Neural crest cell (in vitro differentiated cells): ENCODE data around the gene GNAZ. TPM values are rescaled to one million over a fixed set of nuclear protein-coding genes. Genes with fewer than 3 reads are reported as not detected.
"Not testable (repeated sequence)": the region's sequence is repeated elsewhere in the genome, so short reads cannot be mapped to it uniquely, and the experiment has no call there.

ENCODE experiments used
- DNase-seq: peaks from one replicate; pipeline ENCODE4 v3.0.0; 2021; ENCODE audit warnings: low read depth, mixed read lengths, low spot score
- H3K27ac Mint-ChIP-seq: one replicate; pipeline ENCODE4 v1.8.0; 2021; ENCODE audit warnings: mild to moderate bottlenecking, mixed read lengths; ENCODE audit not compliant: unreplicated experiment
- H3K27me3 Mint-ChIP-seq: 2 replicates; pipeline ENCODE4 v1.8.0; 2021; ENCODE audit warnings: low read depth, mild to moderate bottlenecking, mixed read lengths
- H3K36me3 Mint-ChIP-seq: 2 replicates; pipeline ENCODE4 v1.8.0; 2021; ENCODE audit warnings: low read depth, mild to moderate bottlenecking, mixed read lengths
- H3K4me1 Mint-ChIP-seq: 2 replicates; pipeline ENCODE4 v1.8.0; 2021; ENCODE audit warnings: mixed read lengths
- H3K4me3 Mint-ChIP-seq: one replicate; pipeline ENCODE4 v1.8.0; 2021; ENCODE audit warnings: mild to moderate bottlenecking, mixed read lengths
- H3K9me3 Mint-ChIP-seq: 2 replicates; pipeline ENCODE4 v1.8.0; 2021; ENCODE audit warnings: mixed read lengths
- long read RNA-seq: library from polyadenylated mRNA; unstranded; transcript quantifications from one replicate; pipeline ENCODE4 v2.0.0, GENCODE V29; 2020
- total RNA-seq: library from RNA; stranded (reverse); gene quantifications from 2 replicates; pipeline ENCODE4 v1.2.1, GENCODE V29; 2021
- TF ChIP-seq, protein P1 (sequence below): fragments of 200-600 bp; sonication (generic); conservative IDR thresholded peaks from 2 replicates; pipeline ENCODE4 v1.5.0; 2021; ENCODE audit warnings: antibody characterized with exemption, mild to moderate bottlenecking

GNAZ gene
- total RNA-seq, result 25.2 and 25.5 TPM in 2 replicates
- long read RNA-seq, partial matches to known transcripts, result 3 of 9 reads
- long read RNA-seq, other reads (novel, unspliced or antisense), result 6 of 9 reads

DNA sequence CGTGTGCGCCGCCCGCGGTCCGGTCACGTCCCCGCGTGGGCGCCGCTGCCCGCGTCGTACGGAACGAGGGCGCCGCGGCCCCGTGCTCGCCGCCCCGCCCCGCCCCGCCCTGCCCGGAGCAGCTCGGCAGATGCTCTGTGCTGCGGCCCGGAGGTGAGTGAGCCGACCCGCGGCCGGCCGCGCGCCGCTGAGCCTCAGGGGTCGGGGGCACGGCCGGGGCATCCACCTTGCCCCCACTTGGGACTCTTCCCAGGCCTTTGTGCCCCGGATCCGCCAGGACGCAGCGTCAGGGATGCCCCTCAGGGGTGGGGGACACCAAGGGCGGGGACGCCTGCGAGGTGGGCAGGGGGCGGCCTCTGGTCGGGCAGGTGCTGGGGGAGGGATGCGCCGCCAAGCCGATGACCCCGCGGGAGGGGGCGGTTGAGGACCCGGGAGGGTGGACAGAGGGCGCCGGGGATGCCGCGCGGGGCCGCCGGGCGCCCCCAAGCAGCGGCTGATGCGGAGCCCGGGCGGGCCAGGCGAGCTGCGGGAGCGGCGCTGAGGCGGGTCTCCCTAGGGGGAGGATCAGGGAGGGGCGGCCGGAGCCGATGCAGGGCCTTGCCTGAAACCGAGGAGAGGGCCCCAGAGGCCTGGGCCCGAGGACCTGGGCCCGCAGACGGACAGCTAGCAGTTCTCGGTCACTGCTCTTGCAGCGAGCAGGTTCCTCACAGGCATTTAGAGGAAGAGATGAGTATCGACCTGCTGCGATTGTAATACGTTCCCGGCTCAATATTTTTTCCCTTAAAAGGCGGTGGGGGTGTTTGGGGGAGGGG, at the start of gene GNAZ:
Gene GNAZ, plus strand, starts transcription at position 102 of the 812 bp plus-strand sequence. CDS start 25,177 bp downstream, outside the sequence.
- H3K9me3 Mint-ChIP-seq, result no peaks in the 10 kb centered on the region
- H3K27me3 Mint-ChIP-seq, result peaks cover 9% of the 10 kb centered on the region
- H3K36me3 Mint-ChIP-seq, result no peaks in the 10 kb centered on the region
- peaks cover 40% of the 10 kb centered on the region for H3K4me1 Mint-ChIP-seq
- H3K4me3 Mint-ChIP-seq, result peak within 1 kb of the TSS; percentile 95
- TF ChIP-seq, protein P1, sequence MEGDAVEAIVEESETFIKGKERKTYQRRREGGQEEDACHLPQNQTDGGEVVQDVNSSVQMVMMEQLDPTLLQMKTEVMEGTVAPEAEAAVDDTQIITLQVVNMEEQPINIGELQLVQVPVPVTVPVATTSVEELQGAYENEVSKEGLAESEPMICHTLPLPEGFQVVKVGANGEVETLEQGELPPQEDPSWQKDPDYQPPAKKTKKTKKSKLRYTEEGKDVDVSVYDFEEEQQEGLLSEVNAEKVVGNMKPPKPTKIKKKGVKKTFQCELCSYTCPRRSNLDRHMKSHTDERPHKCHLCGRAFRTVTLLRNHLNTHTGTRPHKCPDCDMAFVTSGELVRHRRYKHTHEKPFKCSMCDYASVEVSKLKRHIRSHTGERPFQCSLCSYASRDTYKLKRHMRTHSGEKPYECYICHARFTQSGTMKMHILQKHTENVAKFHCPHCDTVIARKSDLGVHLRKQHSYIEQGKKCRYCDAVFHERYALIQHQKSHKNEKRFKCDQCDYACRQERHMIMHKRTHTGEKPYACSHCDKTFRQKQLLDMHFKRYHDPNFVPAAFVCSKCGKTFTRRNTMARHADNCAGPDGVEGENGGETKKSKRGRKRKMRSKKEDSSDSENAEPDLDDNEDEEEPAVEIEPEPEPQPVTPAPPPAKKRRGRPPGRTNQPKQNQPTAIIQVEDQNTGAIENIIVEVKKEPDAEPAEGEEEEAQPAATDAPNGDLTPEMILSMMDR, result no peak
- H3K27ac Mint-ChIP-seq, result peak within 1 kb of the TSS; percentile 71
- peak; percentile 36 for DNase-seq

DNA sequence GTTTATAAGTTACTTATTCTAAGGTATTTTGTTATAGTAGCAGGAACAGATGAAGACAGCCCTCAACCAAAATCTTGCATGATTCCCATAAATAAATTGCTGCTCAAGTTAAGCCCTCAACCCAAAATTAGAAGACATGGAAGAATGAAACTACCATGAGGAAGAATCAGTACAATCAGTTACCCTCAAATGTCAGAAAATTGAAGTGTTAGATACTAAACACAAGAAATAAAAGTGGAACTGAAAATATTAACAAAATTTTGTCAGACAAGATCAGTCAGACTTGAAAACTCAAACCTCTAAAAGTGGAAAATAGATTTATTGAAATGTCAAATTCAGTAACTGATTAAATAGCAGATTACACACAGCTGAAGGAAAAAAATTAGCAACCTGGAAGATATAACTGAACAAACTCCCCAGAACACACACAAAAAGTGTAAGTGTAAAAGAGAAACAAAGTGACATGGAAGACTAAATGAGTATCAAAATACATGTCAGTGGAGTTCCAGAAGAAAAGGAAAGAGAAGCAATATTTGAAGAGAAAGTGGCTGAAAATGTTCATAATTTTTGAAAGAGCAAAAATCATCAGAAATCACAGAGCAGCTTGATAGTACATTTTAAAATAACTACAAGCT, 49.5 kb upstream of the GNAZ start:
- no peaks in the 10 kb centered on the region for H3K4me1 Mint-ChIP-seq
- no peak overlapping the region for H3K4me3 Mint-ChIP-seq
- TF ChIP-seq, protein P1, result no peak
- H3K9me3 Mint-ChIP-seq, result peaks cover 8% of the 10 kb centered on the region
- H3K27ac Mint-ChIP-seq, result no peak overlapping the region
- DNase-seq, result no peak
- peaks cover 12% of the 10 kb centered on the region for H3K27me3 Mint-ChIP-seq
- H3K36me3 Mint-ChIP-seq, result peaks cover 2% of the 10 kb centered on the region

DNA sequence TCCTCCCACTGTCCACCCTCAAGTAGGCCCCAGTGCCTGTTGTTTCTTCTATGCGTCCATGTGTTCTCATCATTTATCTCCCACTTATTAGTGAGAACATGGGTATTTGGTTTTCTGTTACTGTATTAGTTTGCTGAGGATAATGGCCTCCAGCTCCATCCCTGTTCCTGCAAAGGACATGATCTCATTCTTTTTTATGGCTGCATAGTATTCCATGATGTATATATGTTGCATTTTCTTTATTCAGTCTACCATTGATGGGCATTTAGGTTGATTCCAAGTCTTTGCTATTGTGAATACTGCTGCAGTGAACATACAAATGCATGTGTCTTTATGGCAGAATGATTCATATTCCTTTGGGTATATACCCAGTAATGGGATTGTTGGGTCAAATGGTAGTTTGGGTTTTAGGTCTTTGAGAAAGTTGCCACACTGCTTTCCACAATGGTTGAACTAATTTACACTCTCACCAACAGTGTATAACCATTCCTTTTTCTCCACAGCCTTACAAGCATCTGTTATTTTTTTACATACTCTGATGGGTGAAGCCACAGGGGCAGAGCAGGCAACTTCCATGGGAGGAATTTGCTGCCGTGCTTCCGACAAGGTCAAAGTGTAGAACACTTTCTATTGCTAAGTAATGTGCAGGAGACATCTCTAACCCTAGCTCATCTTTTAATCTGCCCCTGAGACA, 48.5 kb upstream of the GNAZ start:
- not testable (repeated sequence) for DNase-seq, H3K4me1 Mint-ChIP-seq, H3K27ac Mint-ChIP-seq, H3K27me3 Mint-ChIP-seq, H3K36me3 Mint-ChIP-seq, H3K9me3 Mint-ChIP-seq, H3K4me3 Mint-ChIP-seq

DNA sequence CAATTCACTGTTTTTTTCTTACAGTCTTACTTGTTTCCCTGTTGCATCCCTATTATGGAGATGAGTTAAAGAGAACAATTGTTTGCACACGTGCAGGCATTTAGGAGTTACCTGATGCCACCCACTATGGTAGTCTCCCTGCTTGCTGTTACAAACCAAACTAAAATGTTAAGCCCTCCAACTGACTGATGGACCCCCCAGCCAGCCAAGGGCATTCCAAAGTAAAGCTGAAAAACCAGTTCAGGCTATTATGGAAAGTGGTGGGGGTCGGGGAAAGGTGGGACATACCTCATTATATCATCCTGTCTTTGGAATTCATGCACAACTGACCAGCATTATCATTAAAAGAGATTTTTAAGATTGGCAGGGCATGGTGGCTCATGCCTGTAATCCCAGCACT, 47.0 kb upstream of the GNAZ start:
- H3K27me3 Mint-ChIP-seq, result peaks cover 2% of the 10 kb centered on the region
- DNase-seq, result no peak
- no peak overlapping the region for H3K27ac Mint-ChIP-seq

DNA sequence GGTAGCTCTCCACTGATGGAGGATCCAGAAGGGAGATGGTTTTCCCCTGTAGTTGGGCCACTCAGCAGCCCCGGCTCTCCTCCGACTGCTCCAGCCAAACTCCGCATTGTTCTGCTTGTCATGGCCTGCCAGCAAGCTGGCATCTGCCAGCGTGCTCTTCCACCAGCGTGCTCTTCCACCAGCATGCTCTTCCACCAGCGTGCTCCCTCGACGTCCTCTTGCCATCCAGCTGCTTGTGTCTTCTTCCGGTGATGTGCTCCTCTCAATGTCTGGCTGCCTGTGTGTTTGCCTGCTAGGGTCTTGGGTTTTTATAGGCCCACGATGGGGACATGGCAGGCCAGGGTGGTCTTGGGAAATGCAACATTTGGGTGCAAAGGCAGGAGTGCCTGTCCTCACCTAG, 43.5 kb upstream of the GNAZ start:
- H3K9me3 Mint-ChIP-seq, result peaks cover under 1% of the 10 kb centered on the region
- TF ChIP-seq, protein P1, result no peak
- no peak overlapping the region for H3K4me3 Mint-ChIP-seq
- no peaks in the 10 kb centered on the region for H3K27me3 Mint-ChIP-seq
- H3K36me3 Mint-ChIP-seq, result no peaks in the 10 kb centered on the region
- no peak for DNase-seq
- peaks cover 9% of the 10 kb centered on the region for H3K4me1 Mint-ChIP-seq
- no peak overlapping the region for H3K27ac Mint-ChIP-seq

More for the DNA sequence above, 47.0 kb upstream of the GNAZ start:
- TF ChIP-seq, protein P1, result no peak
- H3K4me3 Mint-ChIP-seq, result no peak overlapping the region
- H3K9me3 Mint-ChIP-seq, result peaks cover 8% of the 10 kb centered on the region
- H3K36me3 Mint-ChIP-seq, result peaks cover 2% of the 10 kb centered on the region
- H3K4me1 Mint-ChIP-seq, result no peaks in the 10 kb centered on the region

DNA sequence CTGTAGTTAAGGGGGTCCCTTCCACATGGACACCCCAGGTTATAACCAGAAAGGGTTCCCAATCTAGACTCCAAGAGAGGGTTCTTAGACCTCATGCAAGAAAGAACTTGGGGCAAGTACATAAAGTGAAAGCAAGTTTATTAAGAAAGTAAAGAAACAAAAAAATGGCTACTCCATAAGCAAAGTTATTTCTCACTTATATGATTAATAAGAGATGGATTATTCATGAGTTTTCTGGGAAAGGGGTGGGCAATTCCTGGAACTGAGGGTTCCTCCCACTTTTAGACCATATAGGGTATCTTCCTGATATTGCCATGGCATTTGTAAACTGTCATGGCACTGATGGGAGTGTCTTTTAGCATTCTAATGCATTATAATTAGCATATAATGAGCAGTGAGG, 42.5 kb upstream of the GNAZ start:
- H3K36me3 Mint-ChIP-seq, H3K9me3 Mint-ChIP-seq, H3K4me1 Mint-ChIP-seq, H3K27me3 Mint-ChIP-seq, H3K4me3 Mint-ChIP-seq, DNase-seq, H3K27ac Mint-ChIP-seq: not testable (repeated sequence)
